Measurements from ENCODE around the gene ARL6IP4.

GRCh38 chr12:122990561-122990960 lies 10.1 kb downstream of the ARL6IP4 start:
- no peak for TF ChIP-seq CTCF (IDR thresholded peaks at IDR 0.05)
- no peak for TF ChIP-seq ZFX (IDR thresholded peaks at IDR 0.05; ENCODE audit: borderline replicate concordance)
